HepG2 (cell line): Measurements from ENCODE around the gene FAM78B.

ENCODE experiments used
- POLR2A ChIP-seq, 2 experiments: IDR thresholded peaks; 2 replicates each; pipeline ENCODE4 v1.6.1; 2011; ENCODE audit warnings: low read depth in 2 of 2, low read length in 2 of 2, mild to moderate bottlenecking in 1 of 2, moderate library complexity in 1 of 2; ENCODE audit not compliant: insufficient read depth in 1 of 2
- ZNF101 ChIP-seq: sonication (generic); formaldehyde crosslinking; IDR thresholded peaks from 2 replicates; pipeline ENCODE4 v1.4.0; 2020; ENCODE audit warnings: mild to moderate bottlenecking, low read depth, missing genetic modification reagents, borderline replicate concordance
- ZNF136 ChIP-seq: sonication (generic); formaldehyde crosslinking; IDR thresholded peaks from 2 replicates; pipeline ENCODE4 v1.8.1; 2022; ENCODE audit warnings: low read depth, mild to moderate bottlenecking, moderate library complexity, missing genetic modification reagents
- ZNF260 ChIP-seq: sonication (generic); formaldehyde crosslinking; IDR thresholded peaks from 2 replicates; pipeline ENCODE4 v1.4.0; 2020; ENCODE audit warnings: missing genetic modification reagents, low read depth, mild to moderate bottlenecking, borderline replicate concordance
- ZNF282 ChIP-seq: fragments of 450-650 bp; IDR thresholded peaks from 2 replicates; pipeline ENCODE4 v1.6.1; 2018; ENCODE audit not compliant: partially characterized antibody
- ZNF616 ChIP-seq: sonication (generic); formaldehyde crosslinking; IDR thresholded peaks from 2 replicates; pipeline ENCODE4 v1.5.0; 2020; ENCODE audit warnings: low read depth, mild to moderate bottlenecking, missing genetic modification reagents

DNA sequence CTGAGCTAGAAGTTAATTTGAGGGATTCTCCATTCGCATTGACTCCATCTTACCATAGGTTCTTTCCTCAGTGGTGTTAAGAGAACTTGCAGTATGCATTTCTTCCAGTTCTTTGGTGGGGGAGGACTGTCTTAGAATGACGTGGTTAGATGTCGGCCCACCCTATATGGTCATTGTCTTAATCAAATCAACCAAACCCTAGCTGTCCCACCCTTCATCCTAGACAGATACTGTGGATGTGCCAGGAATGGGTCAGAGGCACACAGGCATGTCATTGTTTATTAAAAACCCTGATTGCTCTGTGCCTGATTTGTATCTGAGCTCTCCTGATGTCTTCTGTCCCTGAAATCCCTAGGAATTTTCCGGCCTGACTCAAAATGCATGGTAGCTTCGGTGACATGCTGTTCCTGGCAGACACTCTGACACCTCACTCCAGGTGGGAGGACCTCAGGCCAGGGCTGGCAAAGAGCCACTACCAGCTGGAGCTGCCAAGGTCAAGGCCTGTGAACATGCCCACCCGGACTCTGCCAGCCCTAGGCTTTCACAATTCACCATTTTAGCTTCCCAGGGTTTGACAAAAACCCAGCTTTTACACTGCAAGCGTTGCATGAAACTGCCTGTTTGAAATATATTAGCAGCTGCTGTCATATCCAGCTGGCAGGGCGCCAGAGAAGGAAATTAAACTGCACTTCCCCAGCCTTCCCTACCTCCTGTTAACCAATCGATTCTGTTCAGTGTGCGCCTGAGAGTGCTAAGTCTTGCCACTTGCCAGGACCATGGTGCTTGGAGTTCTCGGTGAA lies 134.0 kb downstream of the FAM78B start:
- TF ChIP-seq POLR2A (IDR thresholded peaks at IDR 0.05; ENCODE audit: insufficient read depth in 1 of 2, low read depth in 2 of 2, low read length in 2 of 2) (no peak), ZNF616 (CRISPR knock-in tag) (no peak), ZNF260 (CRISPR knock-in tag) (no peak), ZNF136 (no peak), ZNF282 (no peak), ZNF101 (CRISPR knock-in tag) (no peak)
